ENCODE measurements around the gene PHF2.

DNA sequence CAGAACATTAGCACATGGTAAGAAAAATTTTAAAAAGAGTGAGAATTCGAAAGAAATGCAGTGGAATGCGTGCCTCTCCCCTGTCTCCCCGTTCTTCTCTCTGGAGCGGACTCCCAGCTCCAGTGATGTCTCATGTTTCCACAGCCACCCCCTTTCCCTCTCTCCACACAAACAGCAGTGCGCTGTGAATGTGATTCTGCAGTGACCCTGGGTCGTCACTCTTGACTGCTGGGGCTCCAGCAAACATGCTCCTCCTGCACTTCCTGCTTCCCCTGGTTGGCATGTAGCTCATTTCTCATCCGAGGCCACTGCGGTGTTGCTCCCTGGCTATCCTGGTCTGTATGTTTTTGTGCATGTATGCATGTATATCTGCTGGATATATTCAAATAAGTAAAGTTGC is 13.3 kb downstream of the PHF2 start:
- TF ChIP-seq BHLHE40 (IDR thresholded peaks at IDR 0.05; ENCODE audit: borderline replicate concordance) (no peak), NFRKB (IDR thresholded peaks at IDR 0.05) (no peak), FOXA1 (IDR thresholded peaks at IDR 0.05) (no peak), FOXK2 (IDR thresholded peaks at IDR 0.05) (no peak), SP1 (IDR thresholded peaks at IDR 0.05) (no peak), L3MBTL2 (conservative IDR thresholded peaks at IDR 0.05) (no peak), HDGF (IDR thresholded peaks at IDR 0.05; ENCODE audit: borderline replicate concordance) (no peak), PKNOX1 (IDR thresholded peaks at IDR 0.05) (no peak), ARNT (IDR thresholded peaks at IDR 0.05) (no peak), TARDBP (IDR thresholded peaks at IDR 0.05) (no peak), ELF4 (IDR thresholded peaks at IDR 0.05) (no peak), FOXM1 (IDR thresholded peaks at IDR 0.05; ENCODE audit: borderline replicate concordance) (no peak), LEF1 (IDR thresholded peaks at IDR 0.05; ENCODE audit: borderline replicate concordance) (no peak), ZNF384 (IDR thresholded peaks at IDR 0.05) (no peak)

All from HEK293T (cell line).